ENCODE results near the gene CTCFL. TPM values are rescaled to one million over a fixed set of nuclear protein-coding genes. Genes with fewer than 3 reads are reported as not detected.

CTCFL gene
- total and polyA plus RNA-seq, 2 of the 13 experiments (the other 11 are each of a cell fraction or from before 2014, with no cell fraction given), result 0.04 TPM; not detected in 1

GRCh38 chr20:57537822-57538221 is 12.9 kb upstream of the CTCFL start:
- no peak for FAIRE-seq
- H4K20me1 ChIP-seq (ENCODE audit: insufficient read depth, low read length), result no peaks in the 10 kb centered on the region
- TF ChIP-seq HNF1A (IDR thresholded peaks at IDR 0.05; ENCODE audit: low read depth) (no peak), HNF1A (CRISPR knock-in tag; IDR thresholded peaks at IDR 0.05; ENCODE audit: borderline replicate concordance) (no peak)
- ATAC-seq, result no peak
- ChIA-PET POLR2A (no interaction called here), CTCF (ENCODE audit: low intra/inter-chr PET ratio, low total read pairs) (no interaction called here)
- H2AFZ ChIP-seq (ENCODE audit: low read length), result no peak overlapping the region
- no peak overlapping the region for H3K4me3 ChIP-seq (replicated peaks in 1 of 3; ENCODE audit: insufficient read depth in 1 of 3, low read depth in 2 of 3, low read length in 3 of 3)
- H3K4me2 ChIP-seq (ENCODE audit: low read depth, low read length), result no peak overlapping the region
- in situ Hi-C loops (cut with HindIII; ENCODE audit: extremely low pct_ligation_motif_present, low pct_unique_long_range_greater_than_20kb), result no loop called here
- H3K36me3 ChIP-seq (replicated peaks in 1 of 2; ENCODE audit: control insufficient read depth in 1 of 2, insufficient read depth in 2 of 2, low read length in 2 of 2), result no peaks in the 10 kb centered on the region
- BruUV-seq (replicated peaks), result no TSS peak
- no peaks in the 10 kb centered on the region for H3K79me2 ChIP-seq (ENCODE audit: insufficient read depth, low read length)
- H3K9me3 ChIP-seq (ENCODE audit: low read length), result peaks cover 4% of the 10 kb centered on the region; the same call in 1 of the 2 replicates
- H3K27ac ChIP-seq (ENCODE audit: extremely low read length, insufficient read depth, low read length), result no peak overlapping the region
- peaks cover 2 to 40% of the 10 kb centered on the region in 2 experiments; a peak in 3 of 5 replicates for H3K27me3 ChIP-seq (ENCODE audit: control insufficient read depth in 1 of 2, insufficient read depth in 2 of 2, low read length in 2 of 2)
- DNase-seq (ENCODE audit: low spot score), result no peak
- 47% methylated on average over 2 of the region's 2 CpGs for WGBS (ENCODE audit: low lambda C conversion rate)
- peaks cover 20% of the 10 kb centered on the region for H3K4me1 ChIP-seq (ENCODE audit: insufficient read depth, low read length)
- intact Hi-C loops (cut with micrococcal nuclease; ENCODE audit: unreplicated experiment), result no loop called here
- no peak overlapping the region for H3K9ac ChIP-seq (ENCODE audit: insufficient read depth, low read depth, low read length)
